ENCODE measurements around the gene IKZF4.

IKZF4 gene

DNA sequence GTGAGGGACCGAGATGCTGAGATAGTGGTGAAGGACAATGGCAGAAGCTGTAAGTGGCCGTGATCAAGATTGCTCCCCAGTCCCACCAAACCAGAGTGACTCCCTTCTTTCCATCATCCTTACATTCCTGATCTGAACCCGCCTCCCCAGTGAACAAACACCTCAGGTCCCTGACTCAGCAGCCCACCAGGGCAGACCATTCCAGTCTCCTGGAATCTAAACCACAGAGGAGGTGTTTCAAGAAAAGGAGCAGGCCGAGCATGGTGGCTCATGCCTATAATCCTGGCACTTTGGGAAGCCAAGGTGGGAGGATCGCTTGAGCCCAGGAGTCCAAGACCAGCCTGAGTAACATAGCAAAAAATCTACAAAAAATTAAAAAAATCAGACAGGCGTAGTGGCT lies 65.8 kb downstream of the IKZF4 start:
- peak; percentile 81 for DNase-seq

DNA sequence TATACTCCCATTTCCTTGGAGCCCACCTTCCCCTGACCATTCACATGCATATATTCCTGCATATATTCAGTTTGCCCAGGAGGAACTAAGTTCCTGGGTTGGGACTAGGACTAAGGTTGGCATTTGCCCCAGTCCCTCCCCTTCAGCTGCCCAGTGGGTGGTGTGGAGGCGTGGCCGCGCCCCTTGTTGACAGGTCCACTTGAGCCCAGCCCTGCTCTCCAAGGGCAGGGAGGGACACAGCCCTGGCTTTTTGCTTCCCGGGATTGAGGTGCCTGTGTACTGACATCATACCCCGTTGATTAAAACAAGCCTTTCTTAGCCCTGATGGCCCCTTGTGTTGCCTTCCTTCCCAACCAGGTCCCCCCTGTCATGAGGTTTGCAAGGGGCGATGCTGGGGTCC lies 66.4 kb downstream of the IKZF4 start:
- DNase-seq = no peak

All from islet precursor cell (in vitro differentiated cells).